Measurements from ENCODE around the gene SLC9A3. TPM values are rescaled to one million over a fixed set of nuclear protein-coding genes. Genes with fewer than 3 reads are reported as not detected.

Gene SLC9A3
- total RNA-seq, 1 experiment from 2014 or later: 0.85 TPM

- Histone ChIP-seq H2BK120ac (ENCODE audit: low read depth, low read length, poor library complexity, severe bottlenecking) (no peak overlapping the region), H3K27me3 (ENCODE audit: insufficient read depth, low read length) (no peaks in the 10 kb centered on the region), H3K4ac (ENCODE audit: low read depth, low read length) (no peak overlapping the region), H2BK15ac (ENCODE audit: low read depth, low read length) (no peak overlapping the region), H4K20me1 (ENCODE audit: control insufficient read depth, insufficient read depth, insufficient read length) (no peaks in the 10 kb centered on the region), H3K9me3 (ENCODE audit: control insufficient read depth, low read depth, low read length) (no peaks in the 10 kb centered on the region), H3K14ac (ENCODE audit: insufficient read depth, low read length) (no peak overlapping the region), H2BK5ac (ENCODE audit: insufficient read length, low read length) (no peak overlapping the region), H3K56ac (ENCODE audit: insufficient read length, low read depth, low read length) (no peak overlapping the region), H2AK5ac (ENCODE audit: insufficient read length, low read length) (no peak overlapping the region), H2BK20ac (ENCODE audit: low read depth, low read length, poor library complexity, severe bottlenecking) (no peak overlapping the region), H3K79me2 (ENCODE audit: insufficient read depth, low read length) (no peaks in the 10 kb centered on the region), H3K23me2 (ENCODE audit: insufficient read length, low read depth, low read length, poor library complexity, severe bottlenecking) (no peaks in the 10 kb centered on the region), H4K8ac (replicated peaks; ENCODE audit: insufficient read length, low read depth, low read length) (no peak overlapping the region), H3T11ph (ENCODE audit: low read length) (no peak overlapping the region), H3K4me1 (ENCODE audit: insufficient read depth, low read length) (no peaks in the 10 kb centered on the region; the same call in 1 of the 2 replicates), H3K79me1 (ENCODE audit: insufficient read depth, low read depth, low read length, poor library complexity, severe bottlenecking) (no peaks in the 10 kb centered on the region), H4K91ac (ENCODE audit: insufficient read length, low read depth, low read length) (no peak overlapping the region), H3K4me2 (ENCODE audit: insufficient read depth, insufficient read length, low read length) (no peak overlapping the region), H3K9ac (ENCODE audit: extremely low read depth, insufficient read length, low read length) (no peak overlapping the region), H3K27ac (ENCODE audit: insufficient read length, low read depth, low read length) (no peak overlapping the region), H3K18ac (ENCODE audit: insufficient read length, low read depth, low read length) (no peak overlapping the region), H4K5ac (ENCODE audit: insufficient read length, low read depth, low read length) (no peak overlapping the region), H2AFZ (ENCODE audit: low read length) (no peak overlapping the region), H3K23ac (ENCODE audit: insufficient read length, low read depth, low read length) (no peak overlapping the region), H2BK12ac (ENCODE audit: insufficient read length, low read depth, low read length) (no peak overlapping the region)
- DNase-seq: peak; percentile 14
- Mint-ChIP-seq H3K4me1 (peaks cover 6 to 7% of the 10 kb centered on the region in 2 experiments), H3K36me3 (ENCODE audit: insufficient read depth in 1 of 3, low read depth in 3 of 3) (peaks cover 20 to 73% (median 58%) of the 10 kb centered on the region in 3 experiments; a peak in 6 of 7 replicates), H3K9me3 (no peaks in the 10 kb centered on the region), H3K27me3 (ENCODE audit: low read depth) (no peaks in the 10 kb centered on the region), H3K27ac (peak overlapping the region in 1 of 3 experiments; percentile 68; a peak in 3 of 7 replicates), H3K4me3 (0 out of 5 replicates have a peak overlapping the region, but pooled peaks of 1 of the 2 experiments have one; percentile 12)
- TF ChIP-seq CTCF (conservative IDR thresholded peaks at IDR 0.05): no peak
- no CpG with 5 or more reads among the region's 24 CpGs for WGBS (ENCODE audit: extremely low coverage, insufficient read length, low lambda C conversion rate)
Observed at GRCh38 chr5:459562-460272, 64.5 kb downstream of the SLC9A3 start.

Data from H9 (cell line).